HepG2 (cell line): ENCODE measurements around the gene ABHD17A. TPM values are rescaled to one million over a fixed set of nuclear protein-coding genes. Genes with fewer than 3 reads are reported as not detected.

Source experiments
- ATAC-seq: fragments of 200-7000 bp; cut with Tn5 transposase; 3 replicates; pipeline ENCODE4 v1.9.1; 2020; ENCODE audit warnings: mild to moderate bottlenecking, moderate library complexity
- BruUV-seq: library from RNA; stranded (reverse); fragments of 400-500 nt; replicated peaks from 2 replicates; lab custom pipeline; 2021; lab: Mats Ljungman, UMichigan
- CTCF ChIA-PET: fragments of 300-600 bp; formaldehyde crosslinking; extraction: SDS; loops from one replicate; lab custom pipeline; 2021; ENCODE audit warnings: low total read pairs, inconsistent platforms, low intra/inter-chr PET ratio; lab: Yijun Ruan, JAX
- POLR2A ChIA-PET: fragments of 350-600 bp; sonication (Branson Sonifier 250); formaldehyde crosslinking; loops from one replicate; lab custom pipeline; 2020; ENCODE audit warnings: antibody characterized with exemption, inconsistent platforms; lab: Yijun Ruan, JAX
- DNase-seq: peaks from one replicate; pipeline ENCODE4 v3.0.0-alpha.2; 2015; ENCODE audit warnings: low spot score
- FAIRE-seq: peaks from 3 replicates; lab custom pipeline; 2011; peaks lifted over from hg19 to GRCh38; lab: Jason Lieb, UNC
- H2AFZ ChIP-seq: one replicate; pipeline ENCODE4 v1.6.1; 2011; ENCODE audit warnings: low read length, inconsistent platforms
- H3K27ac ChIP-seq: fragments of 300-600 bp; 3 replicates; pipeline ENCODE4 v1.8.0; 2011; ENCODE audit warnings: mixed run types, mild to moderate bottlenecking, mixed read lengths, low read length, inconsistent platforms; ENCODE audit not compliant: insufficient read depth; ENCODE audit errors: extremely low read length
- H3K27me3 ChIP-seq, 2 experiments: fragments of 200-600 bp in 1 of 2; 2 replicates in 1 of 2; 3 replicates in 1 of 2; pipeline versions ENCODE4 v1.6.0 to v1.8.0; 2011; ENCODE audit warnings: low read length in 2 of 2, mild to moderate bottlenecking in 2 of 2, moderate library complexity in 2 of 2, inconsistent platforms in 1 of 2; ENCODE audit not compliant: insufficient read depth in 2 of 2, control insufficient read depth in 1 of 2
- H3K36me3 ChIP-seq, 2 experiments: fragments of 200-600 bp in 1 of 2; replicated peaks in 1 of 2; 2 replicates in 1 of 2; 3 replicates in 1 of 2; pipeline versions ENCODE4 v1.5.1 to v1.8.0; 2011; ENCODE audit warnings: low read length in 2 of 2, inconsistent platforms in 1 of 2; ENCODE audit not compliant: insufficient read depth in 2 of 2, control insufficient read depth in 1 of 2
- H3K4me1 ChIP-seq: 2 replicates; pipeline ENCODE4 v1.5.1; 2012; ENCODE audit warnings: low read length, inconsistent platforms; ENCODE audit not compliant: insufficient read depth
- H3K4me2 ChIP-seq: 2 replicates; pipeline ENCODE4 v1.6.0; 2011; ENCODE audit warnings: low read depth, low read length, inconsistent platforms
- H3K4me3 ChIP-seq, 3 experiments: fragments of 200-600 bp in 1 of 3; sonication (generic), shearing (Covaris generic) in 1 of 3; replicated peaks in 1 of 3; 2 replicates each; pipeline ENCODE4 v1.5.1; 2011 to 2016; ENCODE audit warnings: low read length in 3 of 3, inconsistent platforms in 2 of 3, low read depth in 2 of 3, mild to moderate bottlenecking in 2 of 3, control low read depth in 1 of 3, mixed read lengths in 1 of 3; ENCODE audit not compliant: insufficient read depth in 1 of 3
- H3K79me2 ChIP-seq: one replicate; pipeline ENCODE4 v1.6.1; 2011; ENCODE audit warnings: low read length, inconsistent platforms; ENCODE audit not compliant: insufficient read depth
- H3K9ac ChIP-seq: 2 replicates; pipeline ENCODE4 v1.6.0; 2011; ENCODE audit warnings: mild to moderate bottlenecking, low read depth, low read length, inconsistent platforms; ENCODE audit not compliant: insufficient read depth
- H3K9me3 ChIP-seq: 2 replicates; pipeline ENCODE4 v1.5.1; 2012; ENCODE audit warnings: mild to moderate bottlenecking, low read length
- H4K20me1 ChIP-seq: 2 replicates; pipeline ENCODE4 v1.6.0; 2011; ENCODE audit warnings: inconsistent platforms, mild to moderate bottlenecking, low read length, moderate library complexity; ENCODE audit not compliant: insufficient read depth
- KLF9 ChIP-seq: IDR thresholded peaks from 2 replicates; pipeline ENCODE4 v1.6.1; 2016; ENCODE audit warnings: low read depth
- RBFOX2 ChIP-seq: fragments of 200-400 bp; formaldehyde crosslinking; IDR thresholded peaks from 2 replicates; pipeline ENCODE4 v1.6.1; 2017; ENCODE audit warnings: low read depth, mild to moderate bottlenecking, low read length
- STAT6 ChIP-seq: sonication (generic); formaldehyde crosslinking; IDR thresholded peaks from 2 replicates; pipeline ENCODE4 v1.4.0; 2020; ENCODE audit warnings: missing genetic modification reagents, mild to moderate bottlenecking, borderline replicate concordance
- ZBTB8A ChIP-seq: sonication (generic); formaldehyde crosslinking; IDR thresholded peaks from 2 replicates; pipeline ENCODE4 v1.4.0; 2020; ENCODE audit warnings: mild to moderate bottlenecking, low read depth, missing genetic modification reagents, borderline replicate concordance
- ZNF510 ChIP-seq: sonication (generic); formaldehyde crosslinking; IDR thresholded peaks from 2 replicates; pipeline ENCODE4 v1.4.0; 2020; ENCODE audit warnings: low read depth, mild to moderate bottlenecking, missing genetic modification reagents
- WGBS: methylation state at CpG from one replicate; pipeline ENCODE4 v1.1.6; 2017; ENCODE audit warnings: low lambda C conversion rate; 5-methylcytosine and 5-hydroxymethylcytosine counted together
- in situ Hi-C: cut with HindIII; loops from 2 replicates; pipeline ENCODE4 v1.10.0; 2017; ENCODE audit warnings: low pct_unique_long_range_greater_than_20kb; ENCODE audit not compliant: extremely low pct_ligation_motif_present
- intact Hi-C: fragments of 100-400 bp; cut with micrococcal nuclease; formaldehyde crosslinking; loops from one replicate; pipeline ENCODE4 v1.10.0; 2022; ENCODE audit not compliant: unreplicated experiment
- polyA plus RNA-seq, 8 experiments: library from polyadenylated mRNA; depleted of rRNA in 3 of 8; stranded (reverse) in 7 of 8; unstranded in 1 of 8; fragments of >200 nt; fragmentation: Illumina TruSeq in 4 of 8; extraction: Trizol in 4 of 8; gene quantifications; 2 replicates each; pipeline versions ENCODE4 v1.2.1 to v1.2.3, GENCODE V29; 2011 to 2016; ENCODE audit warnings: low read depth in 4 of 8, missing spikeins in 1 of 8, mixed read lengths in 1 of 8; ENCODE audit not compliant: insufficient read depth in 1 of 8
- total RNA-seq, 5 experiments: library from RNA; depleted of rRNA; stranded (reverse); fragments of >200 nt; fragmentation: Illumina TruSeq; extraction: Trizol; gene quantifications; 2 replicates each; pipeline ENCODE4 v1.2.3, GENCODE V29; 2016; ENCODE audit warnings: low read depth in 1 of 5

The ABHD17A gene
- total and polyA plus RNA-seq, 2 of the 13 experiments (the other 11 are each of a cell fraction or from before 2014, with no cell fraction given): 27.7 to 40.8 TPM

- H3K4me2 ChIP-seq: no peak overlapping the region
- no peaks in the 10 kb centered on the region for H3K9me3 ChIP-seq
- no peak for FAIRE-seq
- intact Hi-C loops: no loop called here
- in situ Hi-C loops: no loop called here
- no peak for ATAC-seq
- peaks cover 2 to 22% of the 10 kb centered on the region in 2 experiments; a peak in 2 of 5 replicates for H3K36me3 ChIP-seq
- no TSS peak for BruUV-seq
- 83% methylated on average over 7 of the region's 22 CpGs for WGBS
- H3K9ac ChIP-seq: no peak overlapping the region
- H2AFZ ChIP-seq: no peak overlapping the region
- peaks cover 35% of the 10 kb centered on the region; the same call in 1 of the 2 replicates for H4K20me1 ChIP-seq
- no peak overlapping the region for H3K27ac ChIP-seq
- POLR2A ChIA-PET: no interaction called here
- H3K4me1 ChIP-seq: peaks cover 64% of the 10 kb centered on the region
- TF ChIP-seq KLF9 (no peak), STAT6 (no peak), RBFOX2 (peak; percentile 54), ZBTB8A (CRISPR knock-in tag) (no peak), ZNF510 (CRISPR knock-in tag) (no peak)
- H3K4me3 ChIP-seq: no peak overlapping the region
- peaks cover 80% of the 10 kb centered on the region for H3K79me2 ChIP-seq
- CTCF ChIA-PET: no interaction called here
- H3K27me3 ChIP-seq: no peaks in the 10 kb centered on the region; a peak in 1 of 5 replicates
- DNase-seq: no peak
These were observed 42.2 kb downstream of the ABHD17A start for GRCh38 chr19:1843116-1843515.
